DOHH2 (cell line): ENCODE data around the gene OR4K13.

ENCODE experiments used
- H3F3A ChIP-seq: fragments of 200-600 bp; sonication (generic), shearing (Covaris generic); 2 replicates; pipeline ENCODE4 v1.6.0; 2016; ENCODE audit warnings: antibody characterized with exemption, mild to moderate bottlenecking; ENCODE audit not compliant: control insufficient read depth, insufficient read depth
- H3K27ac ChIP-seq: fragments of 200-600 bp; sonication (generic); 2 replicates; pipeline ENCODE4 v1.5.1; 2014; ENCODE audit warnings: low read depth, mild to moderate bottlenecking, low read length, moderate library complexity
- H3K27me3 ChIP-seq: fragments of 200-600 bp; sonication (generic); 2 replicates; pipeline ENCODE4 v1.6.1; 2014; ENCODE audit warnings: mild to moderate bottlenecking, low read length, mixed read lengths; ENCODE audit not compliant: control insufficient read depth
- H3K36me3 ChIP-seq: fragments of 200-600 bp; sonication (generic); 2 replicates; pipeline ENCODE4 v1.6.1; 2014; ENCODE audit warnings: mild to moderate bottlenecking, low read length, moderate library complexity, mixed read lengths; ENCODE audit not compliant: control insufficient read depth
- H3K4me1 ChIP-seq: fragments of 200-600 bp; sonication (generic); 2 replicates; pipeline ENCODE4 v1.6.1; 2014; ENCODE audit warnings: mild to moderate bottlenecking, low read length, mixed read lengths; ENCODE audit not compliant: control insufficient read depth
- H3K4me2 ChIP-seq: fragments of 200-600 bp; sonication (generic); 2 replicates; pipeline ENCODE4 v1.6.0; 2014; ENCODE audit warnings: mild to moderate bottlenecking, low read length, moderate library complexity
- H3K4me3 ChIP-seq: fragments of 200-600 bp; sonication (generic); 2 replicates; pipeline ENCODE4 v1.5.1; 2014; ENCODE audit warnings: mild to moderate bottlenecking, low read length, mixed read lengths
- H3K79me2 ChIP-seq: fragments of 200-600 bp; sonication (generic); 2 replicates; pipeline ENCODE4 v1.6.1; 2014; ENCODE audit warnings: mild to moderate bottlenecking, low read length, mixed read lengths; ENCODE audit not compliant: control insufficient read depth
- H3K9me2 ChIP-seq: fragments of 200-600 bp; sonication (generic); replicated peaks from 2 replicates; pipeline ENCODE4 v1.6.1; 2014; ENCODE audit warnings: mild to moderate bottlenecking, low read length, mixed read lengths; ENCODE audit not compliant: control insufficient read depth
- H3K9me3 ChIP-seq: fragments of 200-600 bp; sonication (generic); 2 replicates; pipeline ENCODE4 v1.6.1; 2014; ENCODE audit warnings: antibody characterized with exemption, low read length, mixed read lengths; ENCODE audit not compliant: control insufficient read depth, insufficient read depth
- H4K20me1 ChIP-seq: fragments of 200-600 bp; sonication (generic); 2 replicates; pipeline ENCODE4 v1.6.0; 2014; ENCODE audit warnings: low read depth, mild to moderate bottlenecking, antibody characterized with exemption, low read length, moderate library complexity; ENCODE audit not compliant: control insufficient read depth, insufficient read depth
- CTCF ChIP-seq: fragments of 200-600 bp; sonication (generic); IDR thresholded peaks from one replicate; pipeline ENCODE4 v1.5.1; 2014; ENCODE audit warnings: antibody characterized with exemption, mild to moderate bottlenecking, low read depth, low read length; ENCODE audit not compliant: poor library complexity, severe bottlenecking
- EZH2phosphoT487 ChIP-seq: fragments of 200-600 bp; sonication (generic); IDR thresholded peaks from 2 replicates; pipeline ENCODE4 v1.6.1; 2017; ENCODE audit warnings: borderline replicate concordance, mild to moderate bottlenecking, antibody characterized with exemption, low read length, moderate library complexity, mixed read lengths

The OR4K13 gene

GRCh38 chr14:20035938-20036337 is at the start of gene OR4K13:
TSS of gene OR4K13 (minus strand) at chr14:20036038. CDS start at chr14:20034758, 1,280 bp downstream.
- Histone ChIP-seq H3K4me2 (no peak within 1 kb of the TSS), H3K27ac (no peak within 1 kb of the TSS), H3K4me1 (no peaks in the 10 kb centered on the region), H3K9me3 (no peaks in the 10 kb centered on the region), H3K79me2 (no peaks in the 10 kb centered on the region), H3K9me2 (no peaks in the 10 kb centered on the region), H3F3A (no peaks in the 10 kb centered on the region), H3K36me3 (no peaks in the 10 kb centered on the region), H3K4me3 (no peak within 1 kb of the TSS), H4K20me1 (no peaks in the 10 kb centered on the region), H3K27me3 (no peaks in the 10 kb centered on the region)
- TF ChIP-seq CTCF (no peak), EZH2phosphoT487 (no peak)

- H3K4me2 ChIP-seq, result no peak within 1 kb of the TSS
- TF ChIP-seq EZH2phosphoT487 (no peak), CTCF (no peak)
- H3K4me1 ChIP-seq, result no peaks in the 10 kb centered on the region
- H3K27me3 ChIP-seq, result no peaks in the 10 kb centered on the region
- no peak within 1 kb of the TSS for H3K27ac ChIP-seq
- H3F3A ChIP-seq, result no peaks in the 10 kb centered on the region
- no peaks in the 10 kb centered on the region for H4K20me1 ChIP-seq
- H3K79me2 ChIP-seq, result no peaks in the 10 kb centered on the region
- H3K9me3 ChIP-seq, result no peaks in the 10 kb centered on the region
- no peaks in the 10 kb centered on the region for H3K9me2 ChIP-seq
- H3K36me3 ChIP-seq, result no peaks in the 10 kb centered on the region
- no peak within 1 kb of the TSS for H3K4me3 ChIP-seq
Observed at GRCh38 chr14:20059745-20060144, 23.9 kb upstream of the OR4K13 start, which contains the start of gene OR4L1. TSS of gene OR4L1 (plus strand) at chr14:20060045. CDS start at chr14:20060045, 0 bp downstream.

DNA sequence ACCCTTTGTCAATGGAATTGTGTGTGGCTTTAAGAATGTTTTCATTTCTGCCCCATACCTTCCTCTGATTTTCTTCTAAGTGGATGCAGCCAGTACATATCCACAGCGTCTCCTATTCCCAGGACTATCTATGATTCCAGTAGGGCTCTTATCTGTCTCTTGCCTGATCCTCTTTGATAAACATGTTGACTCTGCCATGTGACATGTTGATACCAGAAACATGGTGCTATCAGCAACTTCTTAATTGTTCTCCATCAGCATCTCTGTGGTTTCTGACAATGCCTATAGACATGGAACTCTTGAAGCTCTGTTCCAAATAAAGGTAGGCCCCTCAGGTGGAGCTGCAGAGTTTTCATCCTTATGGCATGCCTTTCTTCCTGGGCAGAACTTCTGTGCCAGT is 12.4 kb upstream of the OR4K13 start:
- no peak overlapping the region for H3K4me3 ChIP-seq
- H4K20me1 ChIP-seq, result no peaks in the 10 kb centered on the region
- TF ChIP-seq EZH2phosphoT487 (no peak), CTCF (no peak)
- no peaks in the 10 kb centered on the region for H3K4me1 ChIP-seq
- H3K9me2 ChIP-seq, result no peaks in the 10 kb centered on the region
- H3K9me3 ChIP-seq, result no peaks in the 10 kb centered on the region
- H3K4me2 ChIP-seq, result no peak overlapping the region
- no peaks in the 10 kb centered on the region for H3K27me3 ChIP-seq
- no peak overlapping the region for H3K27ac ChIP-seq
- H3K36me3 ChIP-seq, result no peaks in the 10 kb centered on the region
- H3F3A ChIP-seq, result no peaks in the 10 kb centered on the region
- H3K79me2 ChIP-seq, result no peaks in the 10 kb centered on the region

- Histone ChIP-seq H3K27me3 (no peaks in the 10 kb centered on the region), H3K79me2 (no peaks in the 10 kb centered on the region)
Observed at GRCh38 chr14:20044243-20044642, 8.4 kb upstream of the OR4K13 start.

More at GRCh38 chr14:20044243-20044642, 8.4 kb upstream of the OR4K13 start:
- H3K4me1 ChIP-seq, result no peaks in the 10 kb centered on the region
- H3K9me3 ChIP-seq, result no peaks in the 10 kb centered on the region
- no peak overlapping the region for H3K4me2 ChIP-seq
- H3K9me2 ChIP-seq, result no peaks in the 10 kb centered on the region
- H4K20me1 ChIP-seq, result no peaks in the 10 kb centered on the region
- H3K27ac ChIP-seq, result no peak overlapping the region
- H3F3A ChIP-seq, result no peaks in the 10 kb centered on the region
- H3K4me3 ChIP-seq, result no peak overlapping the region
- no peaks in the 10 kb centered on the region for H3K36me3 ChIP-seq
- TF ChIP-seq EZH2phosphoT487 (no peak), CTCF (no peak)
